Measurements from ENCODE around the gene DDX27. TPM values are rescaled to one million over a fixed set of nuclear protein-coding genes. Genes with fewer than 3 reads are reported as not detected.

The DDX27 gene
- total and polyA plus RNA-seq, 2 of the 13 experiments (the other 11 are each of a cell fraction or from before 2014, with no cell fraction given): 42.6 to 72.8 TPM

DNA sequence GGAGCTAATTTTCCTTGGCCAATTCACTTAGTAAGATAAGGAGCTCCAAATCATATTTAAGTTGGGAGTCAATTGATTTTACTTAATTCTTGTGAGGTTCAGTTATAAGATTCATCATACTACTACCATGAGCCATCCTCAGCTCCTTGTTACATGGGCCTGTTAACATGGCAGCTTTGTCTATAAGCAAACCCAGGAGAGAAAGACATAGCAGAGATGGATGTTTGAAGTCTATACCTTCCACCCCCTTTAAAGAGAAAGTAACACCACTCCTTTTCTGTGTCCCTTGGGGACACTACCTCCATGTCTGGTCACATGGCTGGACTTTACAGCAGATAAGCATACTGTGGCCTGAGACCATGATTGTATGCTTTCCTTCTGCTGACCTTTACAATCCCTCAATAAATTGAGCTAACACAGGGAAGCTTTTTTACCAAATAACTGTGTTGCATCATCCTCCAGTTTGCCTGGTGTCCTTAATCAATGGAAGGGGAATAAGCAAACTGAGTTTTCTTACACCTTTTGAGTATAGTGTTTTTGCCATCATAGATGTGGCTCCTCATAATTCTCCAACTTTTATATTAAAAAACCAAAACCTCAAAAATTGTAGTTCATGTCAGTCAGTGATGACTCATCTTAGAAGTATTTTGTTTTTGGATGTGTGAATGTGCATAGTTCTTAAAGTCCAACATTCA, 68.5 kb downstream of the DDX27 start (continued):
- TF ChIP-seq, protein P1, sequence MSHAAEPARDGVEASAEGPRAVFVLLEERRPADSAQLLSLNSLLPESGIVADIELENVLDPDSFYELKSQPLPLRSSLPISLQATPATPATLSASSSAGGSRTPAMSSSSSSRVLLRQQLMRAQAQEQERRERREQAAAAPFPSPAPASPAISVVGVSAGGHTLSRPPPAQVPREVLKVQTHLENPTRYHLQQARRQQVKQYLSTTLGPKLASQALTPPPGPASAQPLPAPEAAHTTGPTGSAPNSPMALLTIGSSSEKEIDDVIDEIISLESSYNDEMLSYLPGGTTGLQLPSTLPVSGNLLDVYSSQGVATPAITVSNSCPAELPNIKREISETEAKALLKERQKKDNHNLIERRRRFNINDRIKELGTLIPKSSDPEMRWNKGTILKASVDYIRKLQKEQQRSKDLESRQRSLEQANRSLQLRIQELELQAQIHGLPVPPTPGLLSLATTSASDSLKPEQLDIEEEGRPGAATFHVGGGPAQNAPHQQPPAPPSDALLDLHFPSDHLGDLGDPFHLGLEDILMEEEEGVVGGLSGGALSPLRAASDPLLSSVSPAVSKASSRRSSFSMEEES (CRISPR knock-in tag; IDR thresholded peaks at IDR 0.05): peak; percentile 22; the same call in 1 of the 2 replicates
- no peak for TF ChIP-seq HMGXB4 (CRISPR knock-in tag; IDR thresholded peaks at IDR 0.05; ENCODE audit: borderline replicate concordance in 1 of 2, low read depth in 1 of 2)
- no peak for TF ChIP-seq MTF1 (CRISPR knock-in tag; IDR thresholded peaks at IDR 0.05)
- no peak for TF ChIP-seq MTA1 (CRISPR knock-in tag; IDR thresholded peaks at IDR 0.05; ENCODE audit: borderline replicate concordance)
- TF ChIP-seq MBD4 (IDR thresholded peaks at IDR 0.05; ENCODE audit: borderline replicate concordance, low read length): no peak
- no peak for TF ChIP-seq NFE2L1 (CRISPR knock-in tag; IDR thresholded peaks at IDR 0.05; ENCODE audit: borderline replicate concordance)
- TF ChIP-seq ZNF850 (CRISPR knock-in tag; conservative IDR thresholded peaks at IDR 0.05): no peak
- TF ChIP-seq ZNF75D (CRISPR knock-in tag; IDR thresholded peaks at IDR 0.05; ENCODE audit: borderline replicate concordance): no peak
- TF ChIP-seq ZNF441 (CRISPR knock-in tag; IDR thresholded peaks at IDR 0.05; ENCODE audit: borderline replicate concordance): no peak
- no peak for TF ChIP-seq TBX3 (IDR thresholded peaks at IDR 0.05; ENCODE audit: borderline replicate concordance)
- TF ChIP-seq, protein P2, sequence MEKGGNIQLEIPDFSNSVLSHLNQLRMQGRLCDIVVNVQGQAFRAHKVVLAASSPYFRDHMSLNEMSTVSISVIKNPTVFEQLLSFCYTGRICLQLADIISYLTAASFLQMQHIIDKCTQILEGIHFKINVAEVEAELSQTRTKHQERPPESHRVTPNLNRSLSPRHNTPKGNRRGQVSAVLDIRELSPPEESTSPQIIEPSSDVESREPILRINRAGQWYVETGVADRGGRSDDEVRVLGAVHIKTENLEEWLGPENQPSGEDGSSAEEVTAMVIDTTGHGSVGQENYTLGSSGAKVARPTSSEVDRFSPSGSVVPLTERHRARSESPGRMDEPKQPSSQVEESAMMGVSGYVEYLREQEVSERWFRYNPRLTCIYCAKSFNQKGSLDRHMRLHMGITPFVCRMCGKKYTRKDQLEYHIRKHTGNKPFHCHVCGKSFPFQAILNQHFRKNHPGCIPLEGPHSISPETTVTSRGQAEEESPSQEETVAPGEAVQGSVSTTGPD (CRISPR knock-in tag; IDR thresholded peaks at IDR 0.05): no peak
- no peak for TF ChIP-seq FOXK2 (IDR thresholded peaks at IDR 0.05)
- no peak for TF ChIP-seq KLF13 (CRISPR knock-in tag; IDR thresholded peaks at IDR 0.05)
- no peak for TF ChIP-seq ZNF263 (CRISPR knock-in tag; IDR thresholded peaks at IDR 0.05)
- TF ChIP-seq ELF1 (CRISPR knock-in tag; IDR thresholded peaks at IDR 0.05): no peak
- no peak for TF ChIP-seq ZNF781 (CRISPR knock-in tag; IDR thresholded peaks at IDR 0.05; ENCODE audit: borderline replicate concordance, not compliant biosample characterization)
- TF ChIP-seq ZNF253 (CRISPR knock-in tag; IDR thresholded peaks at IDR 0.05; ENCODE audit: borderline replicate concordance): no peak
- no peak for TF ChIP-seq MXI1 (IDR thresholded peaks at IDR 0.05; ENCODE audit: borderline replicate concordance, low read depth, low read length)
- TF ChIP-seq, protein P3, sequence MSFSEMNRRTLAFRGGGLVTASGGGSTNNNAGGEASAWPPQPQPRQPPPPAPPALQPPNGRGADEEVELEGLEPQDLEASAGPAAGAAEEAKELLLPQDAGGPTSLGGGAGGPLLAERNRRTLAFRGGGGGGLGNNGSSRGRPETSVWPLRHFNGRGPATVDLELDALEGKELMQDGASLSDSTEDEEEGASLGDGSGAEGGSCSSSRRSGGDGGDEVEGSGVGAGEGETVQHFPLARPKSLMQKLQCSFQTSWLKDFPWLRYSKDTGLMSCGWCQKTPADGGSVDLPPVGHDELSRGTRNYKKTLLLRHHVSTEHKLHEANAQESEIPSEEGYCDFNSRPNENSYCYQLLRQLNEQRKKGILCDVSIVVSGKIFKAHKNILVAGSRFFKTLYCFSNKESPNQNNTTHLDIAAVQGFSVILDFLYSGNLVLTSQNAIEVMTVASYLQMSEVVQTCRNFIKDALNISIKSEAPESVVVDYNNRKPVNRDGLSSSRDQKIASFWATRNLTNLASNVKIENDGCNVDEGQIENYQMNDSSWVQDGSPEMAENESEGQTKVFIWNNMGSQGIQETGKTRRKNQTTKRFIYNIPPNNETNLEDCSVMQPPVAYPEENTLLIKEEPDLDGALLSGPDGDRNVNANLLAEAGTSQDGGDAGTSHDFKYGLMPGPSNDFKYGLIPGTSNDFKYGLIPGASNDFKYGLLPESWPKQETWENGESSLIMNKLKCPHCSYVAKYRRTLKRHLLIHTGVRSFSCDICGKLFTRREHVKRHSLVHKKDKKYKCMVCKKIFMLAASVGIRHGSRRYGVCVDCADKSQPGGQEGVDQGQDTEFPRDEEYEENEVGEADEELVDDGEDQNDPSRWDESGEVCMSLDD (CRISPR knock-in tag; IDR thresholded peaks at IDR 0.05; ENCODE audit: borderline replicate concordance): no peak
- TF ChIP-seq POLR2AphosphoS5 (IDR thresholded peaks at IDR 0.05; ENCODE audit: low read depth, low read length): peak; percentile 53
- TF ChIP-seq ZNF207 (IDR thresholded peaks at IDR 0.05; ENCODE audit: borderline replicate concordance): no peak
- TF ChIP-seq ZC3H4 (CRISPR knock-in tag; IDR thresholded peaks at IDR 0.05; ENCODE audit: borderline replicate concordance): peak; percentile 95
- TF ChIP-seq, protein P4, sequence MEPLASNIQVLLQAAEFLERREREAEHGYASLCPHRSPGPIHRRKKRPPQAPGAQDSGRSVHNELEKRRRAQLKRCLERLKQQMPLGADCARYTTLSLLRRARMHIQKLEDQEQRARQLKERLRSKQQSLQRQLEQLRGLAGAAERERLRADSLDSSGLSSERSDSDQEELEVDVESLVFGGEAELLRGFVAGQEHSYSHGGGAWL (CRISPR knock-in tag; IDR thresholded peaks at IDR 0.05): no peak
